ENCODE data around the gene ERF. TPM values are rescaled to one million over a fixed set of nuclear protein-coding genes. Genes with fewer than 3 reads are reported as not detected.

Gene ERF
- total RNA-seq (2012; rRNA removed) (5.2 and 6.1 TPM in 2 replicates), polyA plus RNA-seq (2012; rRNA removed) (32.4 and 50.9 TPM in 2 replicates), Bru-seq, nascent RNA (percentile 65 among the genes with signal in this experiment), BruChase-seq, experiment 1, labeled RNA remaining after a 6-hour chase (percentile 66 among the genes with signal in this experiment), BruChase-seq, experiment 2, labeled RNA remaining after a 2-hour chase (percentile 91 among the genes with signal in this experiment)
- polyA plus RNA-seq (2012; cell fraction: cytosol; rRNA removed) = 21.0 and 43.3 TPM in 2 replicates
- polyA plus RNA-seq (2012; cell fraction: nucleus; rRNA removed; ENCODE audit: low replicate concordance) = 185 and 200 TPM in 2 replicates
- long read RNA-seq, partial matches to known transcripts = 0 of 1 reads
- long read RNA-seq, other reads (novel, unspliced or antisense) = 1 of 1 reads

DNA sequence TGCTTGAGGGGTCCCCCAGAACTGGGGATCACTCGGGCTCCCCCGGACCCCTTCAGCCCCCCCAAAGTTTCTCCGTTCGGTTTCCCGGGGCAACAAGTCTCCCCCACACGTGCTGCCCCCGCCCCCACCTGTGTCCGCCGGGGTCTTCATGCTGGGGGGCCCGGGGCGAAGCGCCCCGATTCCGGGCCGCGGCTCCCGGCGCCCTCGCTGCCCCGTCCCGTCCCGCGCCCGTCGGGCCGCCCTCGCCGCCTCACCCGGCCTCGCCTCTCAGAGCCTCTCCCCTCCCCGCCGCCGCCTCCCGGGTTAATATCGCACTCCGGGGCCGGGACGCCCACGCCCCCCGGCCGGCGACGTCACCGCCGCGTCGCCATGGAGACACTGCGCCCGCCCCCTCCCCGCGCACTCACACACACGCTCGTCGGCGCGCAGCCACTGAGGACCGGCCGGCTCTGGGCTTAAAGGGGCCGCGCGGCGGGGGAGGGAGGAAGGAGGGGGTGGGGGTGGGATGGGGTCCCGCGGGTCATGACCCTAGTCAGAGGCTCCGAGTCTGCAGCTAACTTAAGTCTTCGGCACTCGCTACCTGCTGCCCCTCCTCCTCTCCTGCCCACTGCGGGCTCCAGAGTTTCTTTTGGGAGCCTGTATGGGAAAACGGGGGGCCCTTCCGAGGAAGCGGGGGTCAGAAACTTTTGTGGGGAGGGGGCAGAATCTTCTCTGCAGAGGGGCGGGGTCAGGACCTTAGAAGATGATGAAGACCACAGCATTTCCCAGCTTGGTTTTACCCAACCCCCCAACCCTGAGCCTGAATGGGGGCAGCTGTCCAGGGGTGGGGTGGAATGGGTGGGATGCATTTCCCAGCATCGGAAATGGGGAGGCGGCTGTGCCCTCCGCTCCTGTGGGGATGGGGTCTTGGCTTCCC is at the start of gene ERF:
ERF (minus strand) TSS at position 279 of the 916 bp plus-strand sequence; CDS start at position 150, 129 bp downstream.
- intact Hi-C loops (cut with micrococcal nuclease) (loop anchor here (2.0 kb wide), 1 partner anchor 26 kb away; no protein-coding TSS in a partner anchor), dilution Hi-C loops (cut with HindIII; ENCODE audit: low sequenced_read_pairs, unreplicated experiment) (no loop called here), in situ Hi-C loops (cut with MboI; ENCODE audit: low sequenced_read_pairs) (no loop called here)
- no peak within 1 kb of the TSS for H2BK20ac ChIP-seq (ENCODE audit: low read depth, low read length)
- ChIA-PET CTCF (no interaction called here), POLR2A (ENCODE audit: unreplicated experiment) (no interaction called here)
- H3K18ac ChIP-seq (ENCODE audit: low read depth, low read length) = peak within 1 kb of the TSS; percentile 92
- peak within 1 kb of the TSS; percentile 93 for H2AK9ac ChIP-seq (replicated peaks; ENCODE audit: low read depth, low read length, poor library complexity)
- no peaks in the 10 kb centered on the region for H3K9me3 ChIP-seq (ENCODE audit: control insufficient read depth, insufficient read depth, low read length)
- 0% methylated on average over 26 of the region's 75 CpGs; no CpG with 5 or more reads in 1 of the 2 experiments for WGBS, 2 experiments (ENCODE audit: extremely low coverage in 2 of 2, insufficient read length in 1 of 2)
- H4K91ac ChIP-seq (ENCODE audit: insufficient read depth, low read depth, low read length) = peak within 1 kb of the TSS; percentile 87
- H3K4ac ChIP-seq (ENCODE audit: low read depth, low read length) = peak within 1 kb of the TSS; percentile 93
- peak within 1 kb of the TSS; percentile 82 for H3K56ac ChIP-seq (ENCODE audit: extremely low read depth, insufficient read depth, low read length)
- BruUV-seq (replicated peaks) = no TSS peak
- H3K4me1 ChIP-seq (ENCODE audit: control insufficient read depth, insufficient read depth, low read length) = peaks cover 19% of the 10 kb centered on the region
- peak within 1 kb of the TSS; percentile 58 for H2AK5ac ChIP-seq (ENCODE audit: low read depth, low read length)
- ATAC-seq (ENCODE audit: low read depth) = peak; percentile 65
- peak within 1 kb of the TSS; percentile 92 for H2BK5ac ChIP-seq (ENCODE audit: low read depth, low read length, poor library complexity, severe bottlenecking)
- peak within 1 kb of the TSS; percentile 83 for H2BK120ac ChIP-seq (ENCODE audit: low read depth, low read length)
- H3K14ac ChIP-seq (replicated peaks; ENCODE audit: low read depth, low read length) = peak within 1 kb of the TSS; percentile 97
- peak within 1 kb of the TSS; percentile 93 for H2AFZ ChIP-seq (replicated peaks; ENCODE audit: low read length, poor library complexity)
- H3K23ac ChIP-seq (ENCODE audit: low read depth, low read length) = peak within 1 kb of the TSS; percentile 92
- peaks cover under 1% of the 10 kb centered on the region; the same call in 1 of the 2 replicates for H3K36me3 ChIP-seq (ENCODE audit: control insufficient read depth, insufficient read depth, low read length)
- peak within 1 kb of the TSS; percentile 98 for H3K9ac ChIP-seq (ENCODE audit: low read depth, low read length)
- peak within 1 kb of the TSS; percentile 61 for H3K4me2 ChIP-seq (ENCODE audit: low read depth, low read length)
- peak; percentile 83 for DNase-seq
- H3K4me3 ChIP-seq (ENCODE audit: insufficient read depth, low read depth, low read length) = peak within 1 kb of the TSS; percentile 99
- H3K9me1 ChIP-seq (ENCODE audit: insufficient read depth, low read length) = peaks cover 7% of the 10 kb centered on the region; the same call in 1 of the 2 replicates
- TF ChIP-seq, protein P1, sequence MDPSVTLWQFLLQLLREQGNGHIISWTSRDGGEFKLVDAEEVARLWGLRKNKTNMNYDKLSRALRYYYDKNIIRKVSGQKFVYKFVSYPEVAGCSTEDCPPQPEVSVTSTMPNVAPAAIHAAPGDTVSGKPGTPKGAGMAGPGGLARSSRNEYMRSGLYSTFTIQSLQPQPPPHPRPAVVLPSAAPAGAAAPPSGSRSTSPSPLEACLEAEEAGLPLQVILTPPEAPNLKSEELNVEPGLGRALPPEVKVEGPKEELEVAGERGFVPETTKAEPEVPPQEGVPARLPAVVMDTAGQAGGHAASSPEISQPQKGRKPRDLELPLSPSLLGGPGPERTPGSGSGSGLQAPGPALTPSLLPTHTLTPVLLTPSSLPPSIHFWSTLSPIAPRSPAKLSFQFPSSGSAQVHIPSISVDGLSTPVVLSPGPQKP (IDR thresholded peaks at IDR 0.05; ENCODE audit: borderline replicate concordance, low read depth, low read length) = no peak
- TF ChIP-seq SMC3 (IDR thresholded peaks at IDR 0.05; ENCODE audit: low read depth, low read length) = no peak; the same call in 1 of the 2 replicates
- TF ChIP-seq MXI1 (IDR thresholded peaks at IDR 0.05; ENCODE audit: borderline replicate concordance, low read depth, low read length) = peak; percentile 42; the same call in 1 of the 2 replicates
- no peak for TF ChIP-seq RCOR1 (IDR thresholded peaks at IDR 0.05; ENCODE audit: insufficient replicate concordance, low read length)
- TF ChIP-seq POLR2A (IDR thresholded peaks at IDR 0.05; ENCODE audit: low read depth, low read length) = peak; percentile 95
- TF ChIP-seq MAZ (IDR thresholded peaks at IDR 0.05; ENCODE audit: borderline replicate concordance, low read depth, low read length) = peak; percentile 93
- TF ChIP-seq BHLHE40 (IDR thresholded peaks at IDR 0.05; ENCODE audit: low read depth, low read length) = no peak
- TF ChIP-seq CHD1 (IDR thresholded peaks at IDR 0.05; ENCODE audit: low read depth, low read length) = no peak; the same call in 1 of the 2 replicates
- no peak for TF ChIP-seq CEBPB (IDR thresholded peaks at IDR 0.05; ENCODE audit: low read depth, low read length)
- TF ChIP-seq RAD21 (IDR thresholded peaks at IDR 0.05; ENCODE audit: low read length) = no peak
- H3K27me3 ChIP-seq (ENCODE audit: control insufficient read depth, insufficient read depth, low read length) = no peaks in the 10 kb centered on the region
- peaks cover 32% of the 10 kb centered on the region for H4K20me1 ChIP-seq (ENCODE audit: insufficient read depth, low read length)
- H2BK15ac ChIP-seq (ENCODE audit: low read depth, low read length) = peak within 1 kb of the TSS; percentile 23; the same call in 1 of the 3 replicates
- peaks cover under 1 to 30% of the 10 kb centered on the region in 2 experiments; a peak in 3 of 4 replicates for H3K79me1 ChIP-seq (ENCODE audit: low read depth in 1 of 2, low read length in 2 of 2)
- H4K8ac ChIP-seq (ENCODE audit: low read depth in 2 of 2, low read length in 2 of 2) = peak within 1 kb of the TSS; percentile 75 to 93
- H3K27ac ChIP-seq (ENCODE audit: insufficient read depth, low read length) = peak within 1 kb of the TSS; percentile 100
- peak within 1 kb of the TSS; percentile 72 for H4K5ac ChIP-seq (ENCODE audit: low read depth, low read length)
